ENCODE measurements around the gene GSTO2. TPM values are rescaled to one million over a fixed set of nuclear protein-coding genes. Genes with fewer than 3 reads are reported as not detected.

Gene GSTO2
- total and polyA plus RNA-seq, 5 experiments from 2014 or later: 0.15 to 2.0 (median 1.4) TPM

GRCh38 chr10:104342941-104343411 is 74.0 kb downstream of the GSTO2 start:
- POLR2A ChIA-PET: interaction anchor here (0.9 to 1.1 kb wide), 3 partner anchors 16 to 37 kb away, joined by 3 to 4 read pairs (median 3); no protein-coding TSS in a partner anchor
- H3K4me3 Mint-ChIP-seq: no peak overlapping the region
- H3K4me1 Mint-ChIP-seq: peaks cover 6 to 31% (median 26%) of the 10 kb centered on the region in 4 donors

GRCh38 chr10:104344219-104344618 is 75.2 kb downstream of the GSTO2 start:
- peak overlapping the region in 1 of 10 donors; percentile 71 for H3K27ac Mint-ChIP-seq
- peaks cover 4 to 34% (median 18%) of the 10 kb centered on the region in 4 donors for H3K4me1 Mint-ChIP-seq
- no peaks in the 10 kb centered on the region for H3K36me3 Mint-ChIP-seq
- POLR2A ChIA-PET: interaction anchor here (1.1 kb wide), 2 partner anchors 18 to 38 kb away, joined by 3 read pairs; no protein-coding TSS in a partner anchor
- H3K9me3 Mint-ChIP-seq: peaks cover 0 to 8% (median 0%) of the 10 kb centered on the region in 9 donors
- ATAC-seq (no peak), DNase-seq (no peak)
- H3K4me3 Mint-ChIP-seq: no peak overlapping the region
- H3K27me3 Mint-ChIP-seq: no peaks in the 10 kb centered on the region

More at GRCh38 chr10:104342941-104343411, 74.0 kb downstream of the GSTO2 start:
- ATAC-seq (no peak), DNase-seq (no peak)
- H3K27me3 Mint-ChIP-seq: no peaks in the 10 kb centered on the region
- no peak overlapping the region for H3K27ac Mint-ChIP-seq
- H3K9me3 Mint-ChIP-seq: peaks cover 0 to 8% (median 0%) of the 10 kb centered on the region in 9 donors
- no peaks in the 10 kb centered on the region for H3K36me3 Mint-ChIP-seq

GRCh38 chr10:104345515-104345914 is 76.5 kb downstream of the GSTO2 start:
- Mint-ChIP-seq H3K36me3 (no peaks in the 10 kb centered on the region), H3K4me3 (peak overlapping the region in 1 of 10 donors; percentile 6), H3K27me3 (no peaks in the 10 kb centered on the region), H3K27ac (peak overlapping the region in 4 of 10 donors; percentile 18 to 63 (median 48)), H3K9me3 (peaks cover 0 to 8% (median 0%) of the 10 kb centered on the region in 9 donors), H3K4me1 (peaks cover 4 to 23% (median 12%) of the 10 kb centered on the region in 4 donors)
- no peak for DNase-seq
- ATAC-seq: no peak
- POLR2A ChIA-PET: interaction anchor here (1.1 kb wide), 1 partner anchor 8 kb away, joined by 7 read pairs; no protein-coding TSS in a partner anchor

GRCh38 chr10:104345941-104346340 is 77.0 kb downstream of the GSTO2 start:
- Mint-ChIP-seq H3K36me3 (no peaks in the 10 kb centered on the region), H3K4me1 (peaks cover 4 to 23% (median 12%) of the 10 kb centered on the region in 4 donors), H3K9me3 (peaks cover 0 to 8% (median 0%) of the 10 kb centered on the region in 9 donors), H3K4me3 (peak overlapping the region in 2 of 10 donors; percentile 6 to 64), H3K27ac (peak overlapping the region in 8 of 10 donors; percentile 13 to 91 (median 67)), H3K27me3 (no peaks in the 10 kb centered on the region)
- ATAC-seq: peak in 1 of 2 donors; percentile 57
- DNase-seq: no peak
- POLR2A ChIA-PET: interaction anchor here (0.8 to 1.8 kb wide), 4 partner anchors 8 to 56 kb away, joined by 3 to 8 read pairs (median 6); no protein-coding TSS in a partner anchor

GRCh38 chr10:104347295-104348045 is 78.5 kb downstream of the GSTO2 start:
- POLR2A ChIA-PET: interaction anchor here (0.6 to 1.8 kb wide), 7 partner anchors 9 to 58 kb away, joined by 3 to 5 read pairs (median 4); partner anchors contain the start of gene ITPRIP

GRCh38 chr10:104348601-104349000 is 79.6 kb downstream of the GSTO2 start:
- H3K9me3 Mint-ChIP-seq: peaks cover 0 to 8% (median 0%) of the 10 kb centered on the region in 9 donors
- H3K4me3 Mint-ChIP-seq: no peak overlapping the region
- DNase-seq (no peak), ATAC-seq (no peak)
- no peaks in the 10 kb centered on the region for H3K36me3 Mint-ChIP-seq
- no peak overlapping the region for H3K27ac Mint-ChIP-seq
- H3K4me1 Mint-ChIP-seq: peaks cover 8 to 23% (median 18%) of the 10 kb centered on the region in 4 donors
- POLR2A ChIA-PET: interaction anchor here (4.0 kb wide), 1 partner anchor 42 kb away, joined by 24 read pairs; no protein-coding TSS in a partner anchor
- H3K27me3 Mint-ChIP-seq: no peaks in the 10 kb centered on the region

More at GRCh38 chr10:104347295-104348045, 78.5 kb downstream of the GSTO2 start:
- Mint-ChIP-seq H3K36me3 (no peaks in the 10 kb centered on the region), H3K9me3 (peaks cover 0 to 8% (median 0%) of the 10 kb centered on the region in 9 donors), H3K4me3 (no peak overlapping the region), H3K27me3 (no peaks in the 10 kb centered on the region), H3K4me1 (peaks cover 7 to 23% (median 16%) of the 10 kb centered on the region in 4 donors), H3K27ac (peak overlapping the region in 5 of 10 donors; percentile 40 to 82 (median 59))
- ATAC-seq (no peak), DNase-seq (no peak)

- Mint-ChIP-seq H3K36me3 (no peaks in the 10 kb centered on the region), H3K4me1 (peaks cover 8 to 23% (median 18%) of the 10 kb centered on the region in 4 donors), H3K9me3 (peaks cover 0 to 8% (median 0%) of the 10 kb centered on the region in 9 donors), H3K27ac (no peak overlapping the region), H3K27me3 (no peaks in the 10 kb centered on the region), H3K4me3 (no peak overlapping the region)
- DNase-seq (no peak), ATAC-seq (peak in 1 of 2 donors; percentile 3)
- POLR2A ChIA-PET: interaction anchor here (0.5 to 4.0 kb wide), 5 partner anchors 11 to 93 kb away, joined by 3 to 24 read pairs (median 6); partner anchors contain the start of gene ITPRIP
These were observed 80.7 kb downstream of the GSTO2 start for GRCh38 chr10:104349623-104350126.

GRCh38 chr10:104350127-104350635 is 81.2 kb downstream of the GSTO2 start:
- Mint-ChIP-seq H3K36me3 (no peaks in the 10 kb centered on the region), H3K27me3 (no peaks in the 10 kb centered on the region), H3K9me3 (peaks cover 0 to 8% (median 0%) of the 10 kb centered on the region in 9 donors), H3K4me3 (no peak overlapping the region), H3K27ac (no peak overlapping the region), H3K4me1 (peaks cover 8 to 23% (median 18%) of the 10 kb centered on the region in 4 donors)
- ATAC-seq (peak; percentile 68 to 77), DNase-seq (peak in 6 of 10 donors; percentile 35 to 78 (median 74))
- POLR2A ChIA-PET: interaction anchor here (0.8 to 4.0 kb wide), 4 partner anchors 11 to 59 kb away, joined by 3 to 24 read pairs (median 12); partner anchors contain the start of gene ITPRIP

GRCh38 chr10:104351061-104351702 is 82.2 kb downstream of the GSTO2 start:
- no peak for ATAC-seq
- H3K27me3 Mint-ChIP-seq: no peaks in the 10 kb centered on the region
- H3K4me1 Mint-ChIP-seq: peaks cover 4 to 14% (median 9%) of the 10 kb centered on the region in 4 donors
- no peaks in the 10 kb centered on the region for H3K9me3 Mint-ChIP-seq
- no peak for DNase-seq
- peak overlapping the region in 3 of 10 donors; percentile 28 to 56 (median 30) for H3K27ac Mint-ChIP-seq
- no peaks in the 10 kb centered on the region for H3K36me3 Mint-ChIP-seq
- POLR2A ChIA-PET: interaction anchor here (0.6 to 4.0 kb wide), 3 partner anchors 12 to 47 kb away, joined by 3 to 24 read pairs (median 19); partner anchors contain the start of gene ITPRIP
- peak overlapping the region in 2 of 10 donors; percentile 13 to 30 for H3K4me3 Mint-ChIP-seq

- H3K36me3 Mint-ChIP-seq: no peaks in the 10 kb centered on the region
- H3K27me3 Mint-ChIP-seq: no peaks in the 10 kb centered on the region
- H3K27ac Mint-ChIP-seq: peak overlapping the region in 2 of 10 donors; percentile 30 to 32
- POLR2A ChIA-PET: interaction anchor here (3.4 to 4.0 kb wide), 2 partner anchors 13 to 46 kb away, joined by 19 to 24 read pairs; partner anchors contain the start of gene ITPRIP
- peak overlapping the region in 2 of 10 donors; percentile 20 to 35 for H3K4me3 Mint-ChIP-seq
- ATAC-seq (no peak), DNase-seq (no peak)
- no peaks in the 10 kb centered on the region for H3K9me3 Mint-ChIP-seq
- peaks cover 4 to 10% (median 6%) of the 10 kb centered on the region in 4 donors for H3K4me1 Mint-ChIP-seq
These were observed 82.9 kb downstream of the GSTO2 start for GRCh38 chr10:104351919-104352318.

- Mint-ChIP-seq H3K9me3 (no peaks in the 10 kb centered on the region), H3K27ac (peak within 1 kb of the TSS in 2 of 10 donors; percentile 47 to 72), H3K27me3 (no peaks in the 10 kb centered on the region), H3K4me3 (peak within 1 kb of the TSS in 5 of 10 donors; percentile 0 to 49 (median 35)), H3K4me1 (peaks cover 2 to 6% (median 5%) of the 10 kb centered on the region in 4 donors), H3K36me3 (no peaks in the 10 kb centered on the region)
- DNase-seq (peak; percentile 78 to 93 (median 86)), ATAC-seq (peak; percentile 88 to 89)
- POLR2A ChIA-PET: interaction anchor here (0.7 to 1.5 kb wide), 7 partner anchors 15 to 84 kb away, joined by 3 to 10 read pairs (median 3); partner anchors contain the start of genes GSTO2 and ITPRIP
These were observed 84.5 kb downstream of the GSTO2 start, which contains the start of gene CFAP58 for GRCh38 chr10:104353325-104354048. CFAP58 (plus strand) TSS chr10:104353833; CDS start chr10:104353898, 65 bp downstream.

Data from naive thymus-derived CD8-positive, alpha-beta T cell (primary cell).